ENCODE measurements around the gene MEGF8. TPM values are rescaled to one million over a fixed set of nuclear protein-coding genes. Genes with fewer than 3 reads are reported as not detected.
A peak's percentile ranks its signal among the peaks of the same experiment; 100 is the strongest.

Gene MEGF8
- total and polyA plus RNA-seq, 2 of the 13 experiments (the other 11 are each of a cell fraction or from before 2014, with no cell fraction given): 4.0 to 8.8 TPM

GRCh38 chr19:42325308-42325895 lies at the start of gene MEGF8 (continued):
- no peak for TF ChIP-seq MTA3 (CRISPR knock-in tag; IDR thresholded peaks at IDR 0.05)
- peak; percentile 89; the same call in 1 of the 2 replicates for TF ChIP-seq ZNF34 (CRISPR knock-in tag; IDR thresholded peaks at IDR 0.05; ENCODE audit: borderline replicate concordance)
- 0 out of 2 replicates have a peak, but pooled peaks have one; percentile 10 for TF ChIP-seq NFAT5 (CRISPR knock-in tag; IDR thresholded peaks at IDR 0.05)
- peak; percentile 76 for TF ChIP-seq SP2 (CRISPR knock-in tag; IDR thresholded peaks at IDR 0.05)
- TF ChIP-seq IKZF5 (CRISPR knock-in tag; IDR thresholded peaks at IDR 0.05): peak; percentile 60
- TF ChIP-seq THAP11 (CRISPR knock-in tag; IDR thresholded peaks at IDR 0.05): peak; percentile 92
- TF ChIP-seq PAXIP1 (CRISPR knock-in tag; conservative IDR thresholded peaks at IDR 0.05): no peak; the same call in 1 of the 2 replicates
- TF ChIP-seq JDP2 (CRISPR knock-in tag; IDR thresholded peaks at IDR 0.05; ENCODE audit: borderline replicate concordance): no peak
- TF ChIP-seq IRF2 (CRISPR knock-in tag; IDR thresholded peaks at IDR 0.05): peak; percentile 76; the same call in 1 of the 2 replicates
- no peak for TF ChIP-seq SP1 (IDR thresholded peaks at IDR 0.05)
- peak; percentile 84 for TF ChIP-seq SP1 (CRISPR knock-in tag; IDR thresholded peaks at IDR 0.05)
- peak; percentile 48 for TF ChIP-seq TFDP2 (CRISPR knock-in tag; IDR thresholded peaks at IDR 0.05)
- peak; percentile 55; the same call in 1 of the 2 replicates for TF ChIP-seq ZNF598 (CRISPR knock-in tag; IDR thresholded peaks at IDR 0.05; ENCODE audit: borderline replicate concordance)
- TF ChIP-seq CBX5 (CRISPR knock-in tag; IDR thresholded peaks at IDR 0.05; ENCODE audit: borderline replicate concordance): 0 out of 2 replicates have a peak, but pooled peaks have one; percentile 31
- 0 out of 2 replicates have a peak, but pooled peaks have one; percentile 2 for TF ChIP-seq THRA (CRISPR knock-in tag; IDR thresholded peaks at IDR 0.05; ENCODE audit: borderline replicate concordance)
